Measurements from ENCODE around the gene UCK2. TPM values are rescaled to one million over a fixed set of nuclear protein-coding genes. Genes with fewer than 3 reads are reported as not detected.

The UCK2 gene
- polyA plus RNA-seq, 3 donors, result 12.4 to 15.4 (median 12.8) TPM

DNA sequence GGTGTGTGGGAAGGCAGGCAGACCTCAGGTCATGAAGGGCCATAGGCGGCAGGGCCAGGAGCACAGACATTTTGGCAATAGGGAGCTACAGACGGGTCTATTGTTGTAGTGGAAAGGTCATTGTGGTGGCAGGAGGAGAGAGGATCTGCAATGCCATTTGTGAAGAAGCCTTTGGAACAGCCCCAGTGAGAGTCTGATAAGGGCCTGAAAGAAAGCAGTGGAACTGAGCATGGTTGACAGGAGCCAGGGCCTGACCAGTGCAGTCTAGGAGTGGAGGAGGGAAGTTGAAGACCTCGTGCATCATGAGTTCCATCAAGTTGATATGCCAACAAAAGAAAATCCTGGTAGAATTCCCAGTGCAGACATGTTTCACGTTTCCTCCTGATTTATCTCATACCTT, 65.5 kb downstream of the UCK2 start:
- Histone ChIP-seq H3K4me2 (replicated peaks; ENCODE audit: extremely low read depth, low read length, poor library complexity, severe bottlenecking) (no peak overlapping the region), H3K4me3 (replicated peaks in 1 of 3; ENCODE audit: low read depth in 2 of 3, low read length in 3 of 3) (no peak overlapping the region), H3K9me3 (replicated peaks in 1 of 2; ENCODE audit: control insufficient read depth in 1 of 2, insufficient read depth in 1 of 2, low read length in 2 of 2) (no peaks in the 10 kb centered on the region), H3K79me2 (ENCODE audit: insufficient read depth, low read length) (peaks cover 27% of the 10 kb centered on the region), H3K27ac (ENCODE audit: low read depth in 1 of 2, low read length in 2 of 2) (peak overlapping the region in 1 of 2 donors; percentile 6), H3K36me3 (replicated peaks in 1 of 2; ENCODE audit: control insufficient read depth in 1 of 2, insufficient read depth in 2 of 2, low read length in 2 of 2) (peaks cover 44 to 82% of the 10 kb centered on the region in 2 donors), H3K4me1 (ENCODE audit: control insufficient read depth in 1 of 2, insufficient read depth in 2 of 2, low read length in 2 of 2) (no peaks in the 10 kb centered on the region), H4K20me1 (ENCODE audit: insufficient read depth, low read length) (no peaks in the 10 kb centered on the region), H3K9ac (ENCODE audit: insufficient read depth, low read length, poor library complexity, severe bottlenecking) (no peak overlapping the region), H3K27me3 (ENCODE audit: control insufficient read depth in 2 of 2, insufficient read depth in 2 of 2, low read length in 2 of 2) (no peaks in the 10 kb centered on the region), H2AFZ (ENCODE audit: insufficient read depth, low read depth, low read length, poor library complexity, severe bottlenecking) (no peak overlapping the region)
- 81% methylated on average over 3 of the region's 4 CpGs for WGBS (ENCODE audit: insufficient coverage)
- no peaks in the 10 kb centered on the region for H3K27me3 Mint-ChIP-seq (ENCODE audit: low read depth in 3 of 3)
- no peak for DNase-seq
- no peaks in the 10 kb centered on the region for H3K9me3 Mint-ChIP-seq
- peak overlapping the region in 1 of 7 donors; percentile 10 for H3K27ac Mint-ChIP-seq
- no peak overlapping the region for H3K4me3 Mint-ChIP-seq
- TF ChIP-seq CTCF (IDR thresholded peaks at IDR 0.05), result no peak
- H3K36me3 Mint-ChIP-seq, result peaks cover 57 to 65% of the 10 kb centered on the region in 2 donors
- intact Hi-C loops (cut with micrococcal nuclease), result no loop called here
- H3K4me1 Mint-ChIP-seq, result no peaks in the 10 kb centered on the region

GRCh38 chr1:165893507-165893906, 66.1 kb downstream of the UCK2 start:
- no peaks in the 10 kb centered on the region for H3K27me3 Mint-ChIP-seq (ENCODE audit: low read depth in 3 of 3)
- H3K27ac Mint-ChIP-seq, result no peak overlapping the region

More at GRCh38 chr1:165893507-165893906, 66.1 kb downstream of the UCK2 start:
- Histone ChIP-seq H4K20me1 (ENCODE audit: insufficient read depth, low read length) (no peaks in the 10 kb centered on the region), H3K9ac (ENCODE audit: insufficient read depth, low read length, poor library complexity, severe bottlenecking) (no peak overlapping the region), H2AFZ (ENCODE audit: insufficient read depth, low read depth, low read length, poor library complexity, severe bottlenecking) (no peak overlapping the region), H3K27ac (ENCODE audit: low read depth in 1 of 2, low read length in 2 of 2) (peak overlapping the region in 1 of 2 donors; percentile 6), H3K4me2 (replicated peaks; ENCODE audit: extremely low read depth, low read length, poor library complexity, severe bottlenecking) (no peak overlapping the region), H3K4me1 (ENCODE audit: control insufficient read depth in 1 of 2, insufficient read depth in 2 of 2, low read length in 2 of 2) (no peaks in the 10 kb centered on the region), H3K36me3 (replicated peaks in 1 of 2; ENCODE audit: control insufficient read depth in 1 of 2, insufficient read depth in 2 of 2, low read length in 2 of 2) (peaks cover 45 to 88% of the 10 kb centered on the region in 2 donors), H3K4me3 (replicated peaks in 1 of 3; ENCODE audit: low read depth in 2 of 3, low read length in 3 of 3) (no peak overlapping the region), H3K9me3 (replicated peaks in 1 of 2; ENCODE audit: control insufficient read depth in 1 of 2, insufficient read depth in 1 of 2, low read length in 2 of 2) (no peaks in the 10 kb centered on the region), H3K27me3 (ENCODE audit: control insufficient read depth in 2 of 2, insufficient read depth in 2 of 2, low read length in 2 of 2) (no peaks in the 10 kb centered on the region), H3K79me2 (ENCODE audit: insufficient read depth, low read length) (peaks cover 22% of the 10 kb centered on the region)
- TF ChIP-seq CTCF (IDR thresholded peaks at IDR 0.05), result no peak
- intact Hi-C loops (cut with micrococcal nuclease), result no loop called here
- no peak for DNase-seq
- Mint-ChIP-seq H3K4me3 (no peak overlapping the region), H3K9me3 (no peaks in the 10 kb centered on the region), H3K36me3 (peaks cover 63 to 70% of the 10 kb centered on the region in 2 donors), H3K4me1 (no peaks in the 10 kb centered on the region)
- no CpG with 5 or more reads among the region's 2 CpGs for WGBS (ENCODE audit: insufficient coverage)

Measured in CD14-positive monocyte (primary cell).